ENCODE measurements around the gene ORC4. TPM values are rescaled to one million over a fixed set of nuclear protein-coding genes. Genes with fewer than 3 reads are reported as not detected.

Gene ORC4
- total RNA-seq, 1 donor = 22.4 TPM

DNA sequence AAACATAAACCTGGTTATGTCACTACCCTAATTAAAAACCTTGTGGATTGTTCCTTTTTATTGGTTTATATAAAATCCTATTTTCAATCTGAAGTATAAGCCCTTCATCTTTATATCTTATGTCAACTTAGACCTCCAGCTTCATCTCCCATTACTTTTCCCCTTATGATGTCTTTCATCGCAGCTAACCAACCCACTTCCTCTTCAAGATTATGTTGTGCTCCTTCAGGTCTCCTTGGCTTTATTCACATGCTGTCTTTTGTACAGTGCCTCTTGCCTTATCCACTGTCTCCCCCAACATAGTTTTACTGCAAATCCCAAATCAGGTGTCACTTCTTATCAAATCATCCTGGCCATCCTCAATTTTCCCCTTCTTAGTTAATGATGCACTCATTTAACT is 26.3 kb upstream of the ORC4 start:
- Histone ChIP-seq H3K4me2 (ENCODE audit: insufficient read depth, low read length) (no peak overlapping the region), H3K27ac (ENCODE audit: low read depth, low read length) (no peak overlapping the region), H3K36me3 (ENCODE audit: insufficient read depth, low read length) (no peaks in the 10 kb centered on the region), H4K20me1 (ENCODE audit: insufficient read depth, low read length) (peaks cover 6% of the 10 kb centered on the region), H3K9me3 (ENCODE audit: low read depth, low read length) (no peaks in the 10 kb centered on the region), H3K27me3 (ENCODE audit: insufficient read depth, low read length) (no peaks in the 10 kb centered on the region), H2AFZ (ENCODE audit: low read length) (no peak overlapping the region), H3K79me2 (ENCODE audit: insufficient read depth, low read length) (peaks cover 12% of the 10 kb centered on the region), H3K4me3 (ENCODE audit: insufficient read depth, low read length) (no peak overlapping the region), H3K4me1 (ENCODE audit: insufficient read depth, low read length) (no peaks in the 10 kb centered on the region)
- DNase-seq (ENCODE audit: insufficient read length, low spot score, missing footprints) = no peak
- TF ChIP-seq, protein P1, sequence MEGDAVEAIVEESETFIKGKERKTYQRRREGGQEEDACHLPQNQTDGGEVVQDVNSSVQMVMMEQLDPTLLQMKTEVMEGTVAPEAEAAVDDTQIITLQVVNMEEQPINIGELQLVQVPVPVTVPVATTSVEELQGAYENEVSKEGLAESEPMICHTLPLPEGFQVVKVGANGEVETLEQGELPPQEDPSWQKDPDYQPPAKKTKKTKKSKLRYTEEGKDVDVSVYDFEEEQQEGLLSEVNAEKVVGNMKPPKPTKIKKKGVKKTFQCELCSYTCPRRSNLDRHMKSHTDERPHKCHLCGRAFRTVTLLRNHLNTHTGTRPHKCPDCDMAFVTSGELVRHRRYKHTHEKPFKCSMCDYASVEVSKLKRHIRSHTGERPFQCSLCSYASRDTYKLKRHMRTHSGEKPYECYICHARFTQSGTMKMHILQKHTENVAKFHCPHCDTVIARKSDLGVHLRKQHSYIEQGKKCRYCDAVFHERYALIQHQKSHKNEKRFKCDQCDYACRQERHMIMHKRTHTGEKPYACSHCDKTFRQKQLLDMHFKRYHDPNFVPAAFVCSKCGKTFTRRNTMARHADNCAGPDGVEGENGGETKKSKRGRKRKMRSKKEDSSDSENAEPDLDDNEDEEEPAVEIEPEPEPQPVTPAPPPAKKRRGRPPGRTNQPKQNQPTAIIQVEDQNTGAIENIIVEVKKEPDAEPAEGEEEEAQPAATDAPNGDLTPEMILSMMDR (IDR thresholded peaks at IDR 0.05; ENCODE audit: extremely low read depth, low read depth, low read length) = no peak

DNA sequence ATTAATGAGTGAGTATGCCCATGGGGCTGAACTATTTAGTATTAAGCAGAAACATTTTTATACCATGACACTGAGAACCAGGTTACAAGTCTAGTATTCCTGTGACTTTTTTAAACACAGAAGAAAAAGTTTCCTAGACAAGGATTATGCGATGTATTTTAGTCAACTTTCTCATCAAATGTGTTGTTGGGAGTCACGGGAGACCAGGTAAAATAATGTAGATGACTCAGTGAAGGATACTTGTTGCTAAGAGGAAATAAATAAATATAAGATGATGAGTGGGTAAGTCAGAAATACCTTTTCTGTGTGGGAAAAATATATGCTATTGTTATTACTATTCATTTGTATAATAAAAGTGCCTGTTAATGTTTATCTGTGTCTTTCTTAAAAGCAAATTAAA is 23.8 kb upstream of the ORC4 start:
- Histone ChIP-seq H3K27me3 (ENCODE audit: insufficient read depth, low read length) (no peaks in the 10 kb centered on the region), H3K4me3 (ENCODE audit: insufficient read depth, low read length) (no peak overlapping the region), H3K79me2 (ENCODE audit: insufficient read depth, low read length) (peaks cover 7% of the 10 kb centered on the region), H3K36me3 (ENCODE audit: insufficient read depth, low read length) (peaks cover 3% of the 10 kb centered on the region), H4K20me1 (ENCODE audit: insufficient read depth, low read length) (peaks cover 4% of the 10 kb centered on the region), H3K9me3 (ENCODE audit: low read depth, low read length) (no peaks in the 10 kb centered on the region), H3K27ac (ENCODE audit: low read depth, low read length) (no peak overlapping the region), H3K4me1 (ENCODE audit: insufficient read depth, low read length) (no peaks in the 10 kb centered on the region), H2AFZ (ENCODE audit: low read length) (no peak overlapping the region), H3K4me2 (ENCODE audit: insufficient read depth, low read length) (no peak overlapping the region)
- DNase-seq (ENCODE audit: insufficient read length, low spot score, missing footprints) = no peak
- TF ChIP-seq, protein P1 (IDR thresholded peaks at IDR 0.05; ENCODE audit: extremely low read depth, low read depth, low read length) = no peak

DNA sequence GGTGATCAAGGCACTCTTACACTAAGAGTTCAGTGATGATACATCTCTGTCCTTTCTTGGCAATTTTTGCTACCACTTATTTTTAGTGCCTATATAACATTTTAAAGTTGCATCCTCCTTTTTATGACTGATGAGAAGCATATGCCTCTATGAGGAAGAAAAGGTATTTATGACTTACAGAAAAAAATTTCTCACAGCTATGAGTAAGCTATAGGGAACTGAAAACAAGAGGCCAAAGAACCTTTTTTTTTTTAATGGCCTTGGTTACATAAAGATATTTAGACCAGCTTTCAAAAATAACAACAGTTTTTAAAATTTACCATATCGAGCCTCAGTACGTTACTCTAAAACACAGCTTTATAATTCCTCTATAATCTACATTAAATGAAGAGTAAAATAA is 21.7 kb upstream of the ORC4 start:
- DNase-seq (ENCODE audit: insufficient read length, low spot score, missing footprints) = no peak
- peaks cover 4% of the 10 kb centered on the region for H3K79me2 ChIP-seq (ENCODE audit: insufficient read depth, low read length)
- H3K9me3 ChIP-seq (ENCODE audit: low read depth, low read length) = no peaks in the 10 kb centered on the region
- H3K4me3 ChIP-seq (ENCODE audit: insufficient read depth, low read length) = no peak overlapping the region
- no peak overlapping the region for H3K4me2 ChIP-seq (ENCODE audit: insufficient read depth, low read length)
- no peak overlapping the region for H2AFZ ChIP-seq (ENCODE audit: low read length)
- H3K4me1 ChIP-seq (ENCODE audit: insufficient read depth, low read length) = no peaks in the 10 kb centered on the region
- H3K27ac ChIP-seq (ENCODE audit: low read depth, low read length) = no peak overlapping the region
- no peaks in the 10 kb centered on the region for H3K27me3 ChIP-seq (ENCODE audit: insufficient read depth, low read length)
- H3K36me3 ChIP-seq (ENCODE audit: insufficient read depth, low read length) = peaks cover 3% of the 10 kb centered on the region
- TF ChIP-seq, protein P1 (IDR thresholded peaks at IDR 0.05; ENCODE audit: extremely low read depth, low read depth, low read length) = no peak
- H4K20me1 ChIP-seq (ENCODE audit: insufficient read depth, low read length) = no peaks in the 10 kb centered on the region

GRCh38 chr2:148039783-148040182 is 19.2 kb upstream of the ORC4 start:
- H3K4me1 ChIP-seq (ENCODE audit: insufficient read depth, low read length) = no peaks in the 10 kb centered on the region
- H2AFZ ChIP-seq (ENCODE audit: low read length) = no peak overlapping the region
- peaks cover 8% of the 10 kb centered on the region for H4K20me1 ChIP-seq (ENCODE audit: insufficient read depth, low read length)
- H3K4me3 ChIP-seq (ENCODE audit: insufficient read depth, low read length) = no peak overlapping the region
- H3K9me3 ChIP-seq (ENCODE audit: low read depth, low read length) = no peaks in the 10 kb centered on the region
- H3K27ac ChIP-seq (ENCODE audit: low read depth, low read length) = no peak overlapping the region
- H3K4me2 ChIP-seq (ENCODE audit: insufficient read depth, low read length) = no peak overlapping the region
- peaks cover 3% of the 10 kb centered on the region for H3K36me3 ChIP-seq (ENCODE audit: insufficient read depth, low read length)
- H3K79me2 ChIP-seq (ENCODE audit: insufficient read depth, low read length) = peaks cover 11% of the 10 kb centered on the region
- TF ChIP-seq, protein P1 (IDR thresholded peaks at IDR 0.05; ENCODE audit: extremely low read depth, low read depth, low read length) = no peak
- no peak for DNase-seq (ENCODE audit: insufficient read length, low spot score, missing footprints)
- H3K27me3 ChIP-seq (ENCODE audit: insufficient read depth, low read length) = no peaks in the 10 kb centered on the region
